ENCODE results near the gene ZNF366. TPM values are rescaled to one million over a fixed set of nuclear protein-coding genes. Genes with fewer than 3 reads are reported as not detected.

Gene ZNF366
- total RNA-seq, 1 experiment from 2014 or later, result not detected

GRCh38 chr5:72495410-72495809, 11.8 kb downstream of the ZNF366 start:
- no peak overlapping the region for H2AFZ ChIP-seq (ENCODE audit: low read length)
- H3K4me1 ChIP-seq (ENCODE audit: low read length), result no peaks in the 10 kb centered on the region
- H3K36me3 ChIP-seq (ENCODE audit: insufficient read depth, low read length), result no peaks in the 10 kb centered on the region
- H3K79me2 ChIP-seq (ENCODE audit: low read length), result no peaks in the 10 kb centered on the region
- H3K9ac ChIP-seq (ENCODE audit: low read length), result no peak overlapping the region
- no peaks in the 10 kb centered on the region for H3K27me3 ChIP-seq (ENCODE audit: low read length)
- no peaks in the 10 kb centered on the region for H3K9me2 ChIP-seq (replicated peaks; ENCODE audit: insufficient read depth, low read length)
- no peak for DNase-seq
- no peak overlapping the region for H3K27ac ChIP-seq (ENCODE audit: low read length)
- H3K4me3 ChIP-seq (ENCODE audit: low read length), result no peak overlapping the region
- H3K4me2 ChIP-seq (ENCODE audit: low read depth, low read length, poor library complexity, severe bottlenecking), result no peak overlapping the region
- no peaks in the 10 kb centered on the region for H3K9me3 ChIP-seq (ENCODE audit: low read length)
- no peaks in the 10 kb centered on the region for H4K20me1 ChIP-seq (ENCODE audit: insufficient read depth, low read depth, low read length)

- no peak overlapping the region for H3K27ac ChIP-seq (ENCODE audit: low read length)
- no peak overlapping the region for H3K4me2 ChIP-seq (ENCODE audit: low read depth, low read length, poor library complexity, severe bottlenecking)
- no peak overlapping the region for H2AFZ ChIP-seq (ENCODE audit: low read length)
- no peak overlapping the region for H3K4me3 ChIP-seq (ENCODE audit: low read length)
- no peaks in the 10 kb centered on the region for H4K20me1 ChIP-seq (ENCODE audit: insufficient read depth, low read depth, low read length)
- H3K36me3 ChIP-seq (ENCODE audit: insufficient read depth, low read length), result no peaks in the 10 kb centered on the region
- H3K9me2 ChIP-seq (replicated peaks; ENCODE audit: insufficient read depth, low read length), result no peaks in the 10 kb centered on the region
- H3K79me2 ChIP-seq (ENCODE audit: low read length), result no peaks in the 10 kb centered on the region
- no peaks in the 10 kb centered on the region for H3K27me3 ChIP-seq (ENCODE audit: low read length)
- no peak for DNase-seq
- H3K4me1 ChIP-seq (ENCODE audit: low read length), result no peaks in the 10 kb centered on the region
- H3K9me3 ChIP-seq (ENCODE audit: low read length), result no peaks in the 10 kb centered on the region
- H3K9ac ChIP-seq (ENCODE audit: low read length), result no peak overlapping the region
Observed at GRCh38 chr5:72494623-72495124, 12.5 kb downstream of the ZNF366 start.

GRCh38 chr5:72489536-72489935, 17.7 kb downstream of the ZNF366 start:
- Histone ChIP-seq H3K9me2 (replicated peaks; ENCODE audit: insufficient read depth, low read length) (no peaks in the 10 kb centered on the region), H3K36me3 (ENCODE audit: insufficient read depth, low read length) (no peaks in the 10 kb centered on the region), H3K27me3 (ENCODE audit: low read length) (no peaks in the 10 kb centered on the region), H4K20me1 (ENCODE audit: insufficient read depth, low read depth, low read length) (no peaks in the 10 kb centered on the region), H3K9ac (ENCODE audit: low read length) (no peak overlapping the region), H2AFZ (ENCODE audit: low read length) (no peak overlapping the region), H3K4me3 (ENCODE audit: low read length) (no peak overlapping the region), H3K9me3 (ENCODE audit: low read length) (no peaks in the 10 kb centered on the region), H3K4me1 (ENCODE audit: low read length) (no peaks in the 10 kb centered on the region), H3K27ac (ENCODE audit: low read length) (no peak overlapping the region), H3K79me2 (ENCODE audit: low read length) (no peaks in the 10 kb centered on the region), H3K4me2 (ENCODE audit: low read depth, low read length, poor library complexity, severe bottlenecking) (no peak overlapping the region)
- no peak for DNase-seq

GRCh38 chr5:72488756-72489155, 18.5 kb downstream of the ZNF366 start:
- H3K27me3 ChIP-seq (ENCODE audit: low read length), result no peaks in the 10 kb centered on the region
- DNase-seq, result no peak
- H3K9me3 ChIP-seq (ENCODE audit: low read length), result no peaks in the 10 kb centered on the region
- H3K4me3 ChIP-seq (ENCODE audit: low read length), result no peak overlapping the region
- H3K9me2 ChIP-seq (replicated peaks; ENCODE audit: insufficient read depth, low read length), result no peaks in the 10 kb centered on the region
- no peak overlapping the region for H2AFZ ChIP-seq (ENCODE audit: low read length)
- no peaks in the 10 kb centered on the region for H3K79me2 ChIP-seq (ENCODE audit: low read length)
- H4K20me1 ChIP-seq (ENCODE audit: insufficient read depth, low read depth, low read length), result no peaks in the 10 kb centered on the region
- H3K36me3 ChIP-seq (ENCODE audit: insufficient read depth, low read length), result no peaks in the 10 kb centered on the region
- H3K4me2 ChIP-seq (ENCODE audit: low read depth, low read length, poor library complexity, severe bottlenecking), result no peak overlapping the region
- H3K9ac ChIP-seq (ENCODE audit: low read length), result no peak overlapping the region
- no peaks in the 10 kb centered on the region for H3K4me1 ChIP-seq (ENCODE audit: low read length)
- no peak overlapping the region for H3K27ac ChIP-seq (ENCODE audit: low read length)

- H3K4me1 ChIP-seq (ENCODE audit: low read length), result no peaks in the 10 kb centered on the region
- no peak overlapping the region for H3K9ac ChIP-seq (ENCODE audit: low read length)
- H3K79me2 ChIP-seq (ENCODE audit: low read length), result no peaks in the 10 kb centered on the region
- no peak overlapping the region for H3K27ac ChIP-seq (ENCODE audit: low read length)
- H2AFZ ChIP-seq (ENCODE audit: low read length), result no peak overlapping the region
- DNase-seq, result no peak
- H3K27me3 ChIP-seq (ENCODE audit: low read length), result no peaks in the 10 kb centered on the region
- no peaks in the 10 kb centered on the region for H4K20me1 ChIP-seq (ENCODE audit: insufficient read depth, low read depth, low read length)
- no peak overlapping the region for H3K4me2 ChIP-seq (ENCODE audit: low read depth, low read length, poor library complexity, severe bottlenecking)
- H3K9me2 ChIP-seq (replicated peaks; ENCODE audit: insufficient read depth, low read length), result no peaks in the 10 kb centered on the region
- no peaks in the 10 kb centered on the region for H3K36me3 ChIP-seq (ENCODE audit: insufficient read depth, low read length)
- H3K9me3 ChIP-seq (ENCODE audit: low read length), result no peaks in the 10 kb centered on the region
- no peak overlapping the region for H3K4me3 ChIP-seq (ENCODE audit: low read length)
Observed at GRCh38 chr5:72487177-72487576, 20.0 kb downstream of the ZNF366 start.

- Histone ChIP-seq H3K27ac (ENCODE audit: low read length) (no peak overlapping the region), H4K20me1 (ENCODE audit: insufficient read depth, low read depth, low read length) (no peaks in the 10 kb centered on the region), H3K9ac (ENCODE audit: low read length) (no peak overlapping the region), H3K9me2 (replicated peaks; ENCODE audit: insufficient read depth, low read length) (no peaks in the 10 kb centered on the region), H3K4me1 (ENCODE audit: low read length) (no peaks in the 10 kb centered on the region), H2AFZ (ENCODE audit: low read length) (no peak overlapping the region), H3K4me2 (ENCODE audit: low read depth, low read length, poor library complexity, severe bottlenecking) (no peak overlapping the region), H3K36me3 (ENCODE audit: insufficient read depth, low read length) (no peaks in the 10 kb centered on the region), H3K9me3 (ENCODE audit: low read length) (no peaks in the 10 kb centered on the region), H3K4me3 (ENCODE audit: low read length) (no peak overlapping the region), H3K79me2 (ENCODE audit: low read length) (no peaks in the 10 kb centered on the region), H3K27me3 (ENCODE audit: low read length) (no peaks in the 10 kb centered on the region)
- DNase-seq, result no peak
Observed at GRCh38 chr5:72486371-72486770, 20.8 kb downstream of the ZNF366 start.

- Histone ChIP-seq H3K79me2 (ENCODE audit: low read length) (no peaks in the 10 kb centered on the region), H3K36me3 (ENCODE audit: insufficient read depth, low read length) (no peaks in the 10 kb centered on the region), H3K4me3 (ENCODE audit: low read length) (no peak overlapping the region), H4K20me1 (ENCODE audit: insufficient read depth, low read depth, low read length) (no peaks in the 10 kb centered on the region), H3K4me1 (ENCODE audit: low read length) (no peaks in the 10 kb centered on the region), H3K9me2 (replicated peaks; ENCODE audit: insufficient read depth, low read length) (no peaks in the 10 kb centered on the region), H3K27me3 (ENCODE audit: low read length) (no peaks in the 10 kb centered on the region), H3K9me3 (ENCODE audit: low read length) (no peaks in the 10 kb centered on the region), H3K27ac (ENCODE audit: low read length) (no peak overlapping the region), H3K9ac (ENCODE audit: low read length) (no peak overlapping the region), H3K4me2 (ENCODE audit: low read depth, low read length, poor library complexity, severe bottlenecking) (no peak overlapping the region), H2AFZ (ENCODE audit: low read length) (no peak overlapping the region)
- no peak for DNase-seq
Observed at GRCh38 chr5:72485430-72485974, 21.7 kb downstream of the ZNF366 start.

- no peaks in the 10 kb centered on the region for H3K9me2 ChIP-seq (replicated peaks; ENCODE audit: insufficient read depth, low read length)
- no peaks in the 10 kb centered on the region for H4K20me1 ChIP-seq (ENCODE audit: insufficient read depth, low read depth, low read length)
- no peaks in the 10 kb centered on the region for H3K9me3 ChIP-seq (ENCODE audit: low read length)
- no peaks in the 10 kb centered on the region for H3K79me2 ChIP-seq (ENCODE audit: low read length)
- H3K27me3 ChIP-seq (ENCODE audit: low read length), result no peaks in the 10 kb centered on the region
- no peak overlapping the region for H3K9ac ChIP-seq (ENCODE audit: low read length)
- no peak overlapping the region for H3K27ac ChIP-seq (ENCODE audit: low read length)
- H2AFZ ChIP-seq (ENCODE audit: low read length), result no peak overlapping the region
- no peak overlapping the region for H3K4me2 ChIP-seq (ENCODE audit: low read depth, low read length, poor library complexity, severe bottlenecking)
- no peak overlapping the region for H3K4me3 ChIP-seq (ENCODE audit: low read length)
- H3K36me3 ChIP-seq (ENCODE audit: insufficient read depth, low read length), result no peaks in the 10 kb centered on the region
- no peak for DNase-seq
- no peaks in the 10 kb centered on the region for H3K4me1 ChIP-seq (ENCODE audit: low read length)
Observed at GRCh38 chr5:72482046-72482445, 25.2 kb downstream of the ZNF366 start.

- DNase-seq, result no peak
- H3K4me2 ChIP-seq (ENCODE audit: low read depth, low read length, poor library complexity, severe bottlenecking), result no peak overlapping the region
- no peaks in the 10 kb centered on the region for H3K9me2 ChIP-seq (replicated peaks; ENCODE audit: insufficient read depth, low read length)
- H3K27ac ChIP-seq (ENCODE audit: low read length), result no peak overlapping the region
- H2AFZ ChIP-seq (ENCODE audit: low read length), result no peak overlapping the region
- no peaks in the 10 kb centered on the region for H4K20me1 ChIP-seq (ENCODE audit: insufficient read depth, low read depth, low read length)
- no peaks in the 10 kb centered on the region for H3K36me3 ChIP-seq (ENCODE audit: insufficient read depth, low read length)
- H3K9ac ChIP-seq (ENCODE audit: low read length), result no peak overlapping the region
- H3K27me3 ChIP-seq (ENCODE audit: low read length), result no peaks in the 10 kb centered on the region
- no peaks in the 10 kb centered on the region for H3K4me1 ChIP-seq (ENCODE audit: low read length)
- no peak overlapping the region for H3K4me3 ChIP-seq (ENCODE audit: low read length)
- no peaks in the 10 kb centered on the region for H3K9me3 ChIP-seq (ENCODE audit: low read length)
- H3K79me2 ChIP-seq (ENCODE audit: low read length), result no peaks in the 10 kb centered on the region
Observed at GRCh38 chr5:72480841-72481240, 26.4 kb downstream of the ZNF366 start.

Data from Karpas-422 (cell line).